ENCODE results near the gene ZBTB7C. TPM values are rescaled to one million over a fixed set of nuclear protein-coding genes. Genes with fewer than 3 reads are reported as not detected.

Gene ZBTB7C
- total RNA-seq, 2 donors from 2014 or later, result not detected

DNA sequence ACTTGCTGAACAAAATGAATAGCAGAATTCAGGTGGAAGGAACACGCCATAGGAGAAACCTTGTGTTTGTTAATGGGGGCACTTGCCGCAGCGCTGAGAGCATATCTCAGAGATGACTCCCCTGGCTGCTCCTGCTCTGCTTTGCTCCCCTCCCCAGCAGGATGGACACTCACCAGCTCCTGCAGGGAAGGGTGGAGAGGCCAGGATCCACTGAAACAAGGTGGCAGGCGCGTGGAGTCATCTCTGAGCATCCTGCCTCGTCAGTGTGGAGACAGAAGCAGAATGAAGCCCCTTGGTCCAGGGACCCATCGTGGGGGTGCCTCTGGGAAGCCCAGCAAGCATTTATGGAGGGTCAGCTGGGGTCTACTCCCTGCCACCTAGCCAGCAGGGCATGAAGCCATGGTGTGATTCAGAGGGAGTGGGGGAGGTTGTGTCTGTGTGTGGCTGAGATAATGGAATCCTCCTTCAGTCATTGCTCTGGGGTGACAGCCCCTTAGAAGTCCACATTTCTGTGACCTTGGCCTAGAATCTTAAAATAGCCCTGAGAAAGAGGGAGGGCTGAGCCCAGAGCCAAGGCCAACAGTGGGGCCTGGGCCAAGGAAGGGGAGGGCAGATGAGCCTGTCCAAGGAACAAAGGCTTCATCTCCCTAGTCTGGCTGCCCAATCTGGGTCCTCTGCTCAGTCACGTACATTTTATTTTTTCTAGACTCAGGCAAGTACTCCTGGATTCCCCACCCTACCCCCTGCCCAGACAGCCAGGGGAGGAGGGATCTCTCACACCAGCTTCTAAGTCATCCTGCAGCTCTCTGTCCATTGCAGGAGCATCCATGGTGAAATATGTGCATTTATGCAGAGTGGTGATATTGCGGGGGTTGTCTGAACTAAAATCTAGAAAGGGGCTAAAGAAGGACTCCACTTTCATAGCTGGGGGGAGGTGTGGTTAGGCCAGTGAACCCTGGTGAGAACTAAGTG is 215.4 kb downstream of the ZBTB7C start:
- no peak for DNase-seq (ENCODE audit: low spot score in 2 of 2)
- Mint-ChIP-seq H3K27ac (no peak overlapping the region), H3K9me3 (no peaks in the 10 kb centered on the region), H3K36me3 (no peaks in the 10 kb centered on the region)
- ATAC-seq, result no peak

DNA sequence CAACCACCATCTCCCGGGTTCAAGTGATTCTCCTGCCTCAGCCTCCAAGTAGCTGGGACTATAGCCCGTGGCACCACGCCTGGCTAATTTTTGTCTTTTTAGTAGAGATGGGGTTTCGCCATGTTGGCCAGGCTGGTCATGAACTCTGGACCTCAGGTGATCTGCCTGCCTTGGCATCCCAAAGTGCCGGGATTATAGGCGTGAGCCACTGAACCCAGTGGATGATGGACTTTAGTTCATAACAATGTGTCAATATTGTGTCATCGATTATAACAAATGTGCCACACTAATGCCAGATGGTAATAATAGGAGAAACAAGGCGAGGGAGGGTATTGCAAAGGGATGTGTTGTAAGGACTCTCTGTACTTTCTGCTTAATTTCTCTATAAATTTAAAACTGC is 216.6 kb downstream of the ZBTB7C start:
- Mint-ChIP-seq H3K9me3 (no peaks in the 10 kb centered on the region), H3K36me3 (no peaks in the 10 kb centered on the region), H3K27ac (no peak overlapping the region)
- ATAC-seq, result no peak
- DNase-seq (ENCODE audit: low spot score in 2 of 2), result no peak

DNA sequence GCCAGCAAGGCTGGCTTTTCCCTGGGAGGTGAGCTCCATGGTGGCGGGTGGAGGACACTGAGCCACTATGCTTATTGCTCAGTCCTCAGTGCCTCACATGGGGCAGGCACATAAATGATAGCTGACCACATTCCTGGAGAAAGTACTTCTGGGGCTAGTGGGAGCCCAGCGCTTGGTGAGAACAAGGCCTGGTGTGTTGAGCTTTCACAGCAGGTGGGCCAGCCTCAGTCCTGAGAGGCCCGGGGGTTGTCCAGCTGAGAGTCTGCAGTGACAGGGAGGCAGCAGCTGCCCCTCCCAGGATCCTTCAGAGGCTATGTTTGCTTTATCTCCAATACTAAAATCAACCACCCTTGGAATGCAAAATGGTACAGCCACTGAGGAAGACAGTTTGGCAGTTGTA is 217.7 kb downstream of the ZBTB7C start:
- DNase-seq (ENCODE audit: low spot score in 2 of 2) (no peak), ATAC-seq (no peak)
- Mint-ChIP-seq H3K9me3 (no peaks in the 10 kb centered on the region), H3K27ac (no peak overlapping the region), H3K36me3 (no peaks in the 10 kb centered on the region)

DNA sequence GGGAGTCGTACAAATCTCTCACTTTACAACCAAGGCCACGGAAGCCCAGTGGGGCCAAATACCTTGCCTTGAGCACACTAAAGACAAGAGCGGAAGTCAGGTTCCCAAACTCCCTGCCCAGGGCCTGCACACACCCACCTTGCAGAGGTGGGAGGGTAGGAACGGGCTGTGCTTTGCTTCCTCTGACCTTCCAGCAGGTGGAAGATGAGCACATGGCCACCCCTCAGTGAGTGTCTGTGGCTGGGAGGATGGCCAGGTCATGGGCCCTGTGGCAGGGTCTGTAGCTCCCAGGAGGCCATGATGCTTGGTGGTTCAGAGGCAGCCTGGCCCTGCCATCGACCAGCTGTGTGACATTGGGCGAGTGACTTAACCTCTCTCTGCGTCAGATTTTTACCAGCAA is 218.2 kb downstream of the ZBTB7C start:
- Mint-ChIP-seq H3K36me3 (no peaks in the 10 kb centered on the region), H3K9me3 (no peaks in the 10 kb centered on the region), H3K27ac (no peak overlapping the region)
- no peak for DNase-seq (ENCODE audit: low spot score in 2 of 2)
- ATAC-seq, result no peak

DNA sequence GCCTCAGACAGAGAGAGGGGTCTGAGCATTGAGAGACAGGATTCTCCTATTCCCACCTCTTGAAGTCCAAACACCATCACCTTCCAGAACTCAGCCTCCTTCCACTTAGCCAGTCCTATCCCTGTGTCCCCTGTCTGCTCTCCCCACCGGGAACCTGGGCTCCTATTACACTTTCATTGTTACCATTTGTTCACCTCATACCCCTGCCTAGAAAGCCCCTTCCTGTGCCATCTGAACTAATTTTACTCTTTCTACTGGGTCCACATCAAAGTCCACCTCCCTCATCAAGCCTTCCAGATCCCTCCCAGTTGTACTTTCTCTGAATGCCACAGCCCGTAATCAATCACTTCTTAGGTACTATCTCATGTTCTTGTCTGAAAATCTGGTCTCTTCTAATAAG is 220.6 kb downstream of the ZBTB7C start:
- ATAC-seq (no peak), DNase-seq (ENCODE audit: low spot score in 2 of 2) (no peak)
- Mint-ChIP-seq H3K27ac (no peak overlapping the region), H3K9me3 (no peaks in the 10 kb centered on the region), H3K36me3 (no peaks in the 10 kb centered on the region)

DNA sequence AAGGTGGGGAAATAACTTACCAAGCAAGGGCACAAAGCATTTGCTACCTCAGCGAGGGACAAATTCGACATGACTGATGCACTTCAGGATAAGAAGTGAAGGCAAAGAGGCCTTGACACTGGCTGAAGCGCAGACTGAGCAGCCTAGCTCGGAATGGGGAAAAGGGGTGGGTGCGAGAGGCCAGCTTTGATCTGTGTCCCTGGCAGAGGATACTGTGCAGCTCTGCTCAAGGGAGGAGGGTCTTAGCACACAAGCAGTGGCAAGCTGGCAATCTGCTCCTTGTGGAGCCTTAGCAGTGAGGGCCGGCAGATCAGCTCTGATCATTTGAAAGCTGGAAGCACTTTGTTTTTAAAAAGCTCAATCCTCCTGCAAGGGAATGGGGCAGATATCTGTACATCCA is 222.3 kb downstream of the ZBTB7C start:
- H3K36me3 Mint-ChIP-seq, result no peaks in the 10 kb centered on the region
- no peaks in the 10 kb centered on the region for H3K9me3 Mint-ChIP-seq
- no peak overlapping the region for H3K27ac Mint-ChIP-seq
- DNase-seq (ENCODE audit: low spot score in 2 of 2), result no peak
- ATAC-seq, result no peak

DNA sequence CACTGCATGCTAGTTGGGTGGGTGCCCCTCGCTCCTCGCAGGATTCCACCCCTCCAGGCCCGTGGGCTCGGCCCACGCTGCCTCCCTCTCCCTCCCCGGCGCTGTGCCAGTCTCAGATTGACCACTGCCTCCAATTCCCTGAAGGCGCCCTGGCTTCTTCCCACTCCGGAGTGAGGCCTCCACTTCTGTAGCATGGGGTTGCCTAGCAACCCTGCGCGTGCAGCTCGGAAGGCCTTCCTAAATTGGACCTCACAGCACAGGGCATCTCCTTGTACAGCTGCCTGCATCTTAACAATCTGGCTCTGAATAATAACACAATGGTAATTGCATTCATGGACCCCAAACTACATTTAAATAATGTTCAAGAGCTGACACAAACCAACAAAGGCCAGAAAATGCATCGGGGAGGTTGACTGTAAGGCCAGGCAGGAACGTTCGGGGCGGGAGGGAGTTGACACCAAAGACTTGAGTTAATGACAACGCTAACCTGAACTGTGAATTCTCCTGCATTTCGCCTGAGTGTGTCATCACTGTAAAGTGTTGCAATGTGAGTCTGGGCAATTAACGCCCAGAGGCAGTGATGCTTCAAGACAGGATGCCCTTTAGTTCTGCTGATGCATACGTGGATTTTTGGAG is 222.9 kb downstream of the ZBTB7C start:
- DNase-seq (ENCODE audit: low spot score in 2 of 2), result no peak
- Mint-ChIP-seq H3K36me3 (no peaks in the 10 kb centered on the region), H3K9me3 (no peaks in the 10 kb centered on the region), H3K27ac (no peak overlapping the region)
- ATAC-seq, result no peak

DNA sequence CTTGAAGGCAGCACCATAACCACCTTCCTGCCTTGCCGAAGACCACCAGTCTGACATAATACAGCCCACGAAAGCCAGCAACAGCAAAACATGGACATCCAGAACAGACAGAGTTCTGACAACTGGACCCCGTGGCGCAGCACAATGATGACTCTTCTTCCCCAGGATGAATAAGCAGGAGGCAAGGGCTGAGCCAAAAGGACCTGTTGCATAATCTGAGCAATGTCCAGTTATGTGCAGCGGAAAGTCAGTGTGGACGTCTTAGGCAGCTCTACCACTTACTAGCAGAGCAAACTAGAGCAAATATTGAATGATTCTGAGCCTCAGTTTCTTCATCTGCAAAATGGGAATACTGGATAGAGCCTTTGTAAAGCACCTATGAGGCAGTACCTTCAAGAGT is 225.1 kb downstream of the ZBTB7C start:
- Mint-ChIP-seq H3K27ac (no peak overlapping the region), H3K9me3 (peaks cover 0 to 5% of the 10 kb centered on the region in 2 donors), H3K36me3 (no peaks in the 10 kb centered on the region)
- no peak for ATAC-seq
- DNase-seq (ENCODE audit: low spot score in 2 of 2), result no peak

DNA sequence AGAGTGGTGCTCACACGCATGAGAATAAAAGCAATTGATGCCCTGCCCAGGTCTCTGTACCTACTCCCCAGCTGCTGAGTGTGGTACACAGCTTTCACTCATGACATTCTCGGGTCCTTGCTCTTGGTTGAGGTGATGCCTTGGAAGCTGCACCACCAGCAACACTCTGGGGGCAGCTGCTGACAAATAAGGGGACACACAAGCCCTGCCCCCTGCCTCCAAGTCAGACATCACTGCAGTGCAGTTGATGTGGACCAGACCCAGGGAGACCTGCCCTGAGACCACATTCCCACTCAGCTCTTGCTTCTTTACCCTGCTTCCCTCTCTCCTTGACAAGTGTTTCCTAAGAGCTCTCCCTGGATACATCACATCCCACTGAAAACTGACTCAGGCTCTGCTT is 225.6 kb downstream of the ZBTB7C start:
- Mint-ChIP-seq H3K36me3 (no peaks in the 10 kb centered on the region), H3K9me3 (peaks cover 0 to 5% of the 10 kb centered on the region in 2 donors), H3K27ac (no peak overlapping the region)
- ATAC-seq, result no peak
- no peak for DNase-seq (ENCODE audit: low spot score in 2 of 2)

DNA sequence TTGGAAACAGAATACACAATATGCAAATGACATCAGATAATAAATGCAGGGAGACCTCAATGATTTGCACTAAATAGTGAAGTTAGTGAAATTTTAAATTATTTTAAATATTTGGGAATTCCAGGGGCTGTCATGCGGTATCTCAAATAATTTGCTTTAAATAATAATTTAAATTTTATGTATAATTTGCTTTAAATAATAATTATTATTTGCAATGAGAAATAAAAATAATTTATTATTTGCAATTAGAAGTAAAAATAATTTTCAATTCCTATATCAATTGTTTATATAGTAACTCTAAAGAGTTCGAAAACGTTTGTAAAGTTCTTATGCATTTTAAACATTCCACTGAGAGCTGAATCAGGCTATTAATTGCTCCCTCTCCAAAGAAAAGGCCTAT is 226.4 kb downstream of the ZBTB7C start:
- ATAC-seq (no peak), DNase-seq (ENCODE audit: low spot score in 2 of 2) (no peak)
- no peak overlapping the region for H3K27ac Mint-ChIP-seq

DNA sequence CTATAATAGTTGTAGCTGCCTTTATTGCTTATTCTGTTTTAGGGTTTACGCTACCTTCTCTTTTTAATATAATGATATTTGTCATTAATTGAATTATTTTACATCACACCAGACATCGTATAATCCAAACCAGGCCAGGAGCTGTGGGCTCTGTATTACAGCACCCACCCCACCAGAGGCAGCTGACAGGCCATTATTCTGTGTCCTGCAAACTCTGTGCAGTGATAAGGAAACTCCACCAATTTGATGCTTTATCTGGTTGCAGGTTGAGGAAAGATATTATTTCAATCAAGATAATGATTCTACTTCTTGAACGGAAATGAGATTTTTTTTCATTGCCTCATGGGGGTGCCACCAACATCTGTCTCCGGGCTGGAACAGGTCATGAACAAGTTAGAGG is 227.3 kb downstream of the ZBTB7C start:
- H3K36me3 Mint-ChIP-seq, result no peaks in the 10 kb centered on the region
- no peak overlapping the region for H3K27ac Mint-ChIP-seq
- no peak for DNase-seq (ENCODE audit: low spot score in 2 of 2)
- ATAC-seq, result no peak
- peaks cover 0 to 5% of the 10 kb centered on the region in 2 donors for H3K9me3 Mint-ChIP-seq

More for the DNA sequence above, 226.4 kb downstream of the ZBTB7C start:
- peaks cover 0 to 5% of the 10 kb centered on the region in 2 donors for H3K9me3 Mint-ChIP-seq
- H3K36me3 Mint-ChIP-seq, result no peaks in the 10 kb centered on the region

DNA sequence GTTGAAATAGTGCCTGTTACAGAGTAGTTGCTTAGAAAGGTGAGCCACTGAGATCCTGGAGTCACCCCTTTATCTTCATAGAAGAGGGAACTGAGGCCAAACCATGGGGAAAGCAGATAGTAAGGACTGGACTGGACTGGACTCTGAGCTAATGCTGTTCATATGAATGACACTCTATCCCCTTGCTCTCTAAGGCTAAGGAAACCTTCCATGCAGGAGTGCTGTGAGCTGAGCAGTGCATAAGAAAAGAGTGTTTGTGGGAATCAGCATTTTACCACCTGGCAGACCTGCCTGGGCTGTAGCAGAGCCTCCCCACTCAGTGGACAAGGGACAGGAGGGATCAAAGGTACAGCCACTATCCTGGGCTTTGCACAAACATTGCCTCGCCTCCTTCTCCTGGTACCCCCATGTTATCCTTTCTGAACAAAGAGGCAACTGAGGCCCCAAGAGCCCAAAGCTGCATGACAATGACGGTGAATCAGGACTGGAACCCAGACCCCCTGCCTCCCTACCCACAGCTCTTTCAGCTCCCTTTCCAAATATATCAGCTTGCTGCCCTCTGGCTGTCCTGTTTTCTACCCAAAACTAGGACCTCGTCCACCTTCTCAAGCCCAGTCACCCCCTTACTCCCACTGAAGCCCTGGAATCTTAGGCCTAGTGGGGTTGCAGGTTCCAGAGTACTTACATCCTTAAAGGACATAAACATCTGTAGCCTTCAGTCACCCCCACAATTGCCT is 227.9 kb downstream of the ZBTB7C start:
- H3K9me3 Mint-ChIP-seq, result peaks cover 0 to 5% of the 10 kb centered on the region in 2 donors
- no peak for DNase-seq (ENCODE audit: low spot score in 2 of 2)
- no peak overlapping the region for H3K27ac Mint-ChIP-seq
- no peaks in the 10 kb centered on the region for H3K36me3 Mint-ChIP-seq
- no peak for ATAC-seq

DNA sequence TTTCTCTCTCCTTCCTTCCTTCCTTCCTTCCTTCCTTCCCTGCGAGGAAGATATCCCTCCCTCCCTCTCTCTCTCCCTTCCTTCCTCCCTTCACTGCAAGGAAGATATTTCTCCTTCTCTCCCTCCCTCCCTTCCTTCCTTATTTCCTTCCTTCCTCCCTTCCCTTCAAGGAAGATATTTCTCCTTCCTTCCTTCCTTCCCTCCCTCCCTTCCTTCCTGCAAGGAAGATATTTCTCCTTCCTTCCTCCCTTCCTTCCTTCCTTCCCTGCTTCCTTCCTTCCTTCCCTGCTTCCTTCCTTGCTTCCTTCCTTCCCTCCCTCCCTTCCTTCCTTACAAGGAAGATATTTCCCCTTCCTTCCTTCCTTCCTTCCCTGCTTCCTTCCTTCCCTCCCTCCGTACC is 229.5 kb downstream of the ZBTB7C start:
- Mint-ChIP-seq H3K27ac (no peak overlapping the region), H3K36me3 (no peaks in the 10 kb centered on the region), H3K9me3 (peaks cover 0 to 5% of the 10 kb centered on the region in 2 donors)
- no peak for ATAC-seq
- DNase-seq (ENCODE audit: low spot score in 2 of 2), result no peak

DNA sequence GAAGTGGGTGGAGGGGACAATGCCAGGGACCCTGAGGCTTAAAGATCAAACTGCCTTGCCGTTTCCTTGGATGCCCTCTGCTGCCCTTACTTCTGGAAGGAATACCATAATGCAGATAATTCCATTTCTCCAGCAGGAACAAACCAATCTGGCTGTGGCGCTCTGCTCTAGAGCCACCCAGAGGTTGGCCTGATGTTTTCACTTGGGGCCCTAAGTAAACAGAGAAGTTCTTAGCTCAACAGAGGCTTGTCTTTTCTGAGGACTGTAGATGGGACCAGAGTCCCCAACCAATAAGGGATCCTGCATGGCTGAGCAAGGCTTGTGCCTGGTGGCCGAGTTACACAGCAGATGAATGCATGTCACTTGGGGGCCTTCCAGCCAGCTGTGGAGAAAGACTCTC is 230.2 kb downstream of the ZBTB7C start:
- Mint-ChIP-seq H3K36me3 (no peaks in the 10 kb centered on the region), H3K9me3 (peaks cover 0 to 5% of the 10 kb centered on the region in 2 donors), H3K27ac (no peak overlapping the region)
- no peak for DNase-seq (ENCODE audit: low spot score in 2 of 2)
- ATAC-seq, result no peak

DNA sequence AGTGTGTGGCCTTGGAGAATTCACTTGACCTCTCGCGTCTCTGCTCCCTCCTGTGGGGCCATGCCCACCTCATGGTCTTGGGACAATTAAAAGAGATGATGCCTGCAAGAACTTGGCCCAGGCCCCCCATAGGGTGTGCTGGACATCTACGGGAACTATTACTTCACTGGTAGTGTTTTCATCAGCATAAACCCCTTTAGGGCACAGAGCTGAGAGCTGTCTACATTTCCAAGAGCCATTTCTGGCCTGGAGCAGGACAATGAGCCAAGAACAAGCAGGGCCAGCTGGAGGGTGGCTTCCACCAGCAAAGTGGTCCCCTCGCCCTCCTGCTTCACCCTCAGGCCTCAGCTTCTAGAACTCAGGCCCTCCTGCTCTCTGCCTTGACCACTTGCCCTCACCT is 232.3 kb downstream of the ZBTB7C start:
- DNase-seq (ENCODE audit: low spot score in 2 of 2), result no peak
- Mint-ChIP-seq H3K9me3 (peaks cover 0 to 5% of the 10 kb centered on the region in 2 donors), H3K27ac (no peak overlapping the region), H3K36me3 (no peaks in the 10 kb centered on the region)
- ATAC-seq, result no peak

DNA sequence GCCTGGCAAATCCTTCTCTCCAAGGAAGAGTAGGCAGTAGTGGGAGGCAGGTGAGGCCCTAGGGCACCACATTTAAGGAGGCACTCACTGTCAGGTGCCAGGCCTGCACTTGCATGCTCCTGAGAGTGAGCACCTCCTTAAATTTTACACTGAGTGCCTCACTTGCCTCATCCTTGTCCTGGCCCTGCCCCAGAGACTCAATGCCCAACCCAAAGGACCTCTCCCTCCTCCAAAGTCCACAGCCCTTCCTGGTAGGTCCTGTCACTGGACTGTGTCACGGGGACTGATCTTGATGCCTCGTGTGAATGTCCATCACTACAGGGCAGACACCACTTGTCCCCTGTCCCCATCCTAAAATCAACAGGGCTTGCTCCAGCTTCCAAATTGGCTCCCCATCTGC is 235.6 kb downstream of the ZBTB7C start:
- ATAC-seq, result no peak

More for the DNA sequence above, 235.6 kb downstream of the ZBTB7C start:
- Mint-ChIP-seq H3K9me3 (no peaks in the 10 kb centered on the region), H3K27ac (peak overlapping the region in 1 of 2 donors; percentile 51), H3K36me3 (no peaks in the 10 kb centered on the region)
- DNase-seq (ENCODE audit: low spot score in 2 of 2), result no peak
